Small intestine (tissue), 7 donors: ENCODE measurements around the gene FGF7. TPM values are rescaled to one million over a fixed set of nuclear protein-coding genes. Genes with fewer than 3 reads are reported as not detected.
"Not testable (repeated sequence)": the region's sequence is repeated elsewhere in the genome, so short reads cannot be mapped to it uniquely, and the experiment has no call there.

ENCODE experiments used
- DNase-seq, 2 donors: peaks; one replicate each; pipeline versions ENCODE4 v3.0.0 to v3.0.0-alpha.2; 2013
- FAIRE-seq: peaks from 2 replicates; lab custom pipeline; 2012; peaks lifted over from hg19 to GRCh38; lab: Jason Lieb, UNC
- H3K27ac ChIP-seq, 3 donors: one replicate each; pipeline ENCODE4 v1.5.1; 2013; ENCODE audit warnings: low read length in 2 of 3, mild to moderate bottlenecking in 2 of 3, control low read depth in 1 of 3, inconsistent platforms in 1 of 3, low read depth in 1 of 3, moderate library complexity in 1 of 3
- H3K27me3 ChIP-seq, 3 donors: one replicate each; pipeline ENCODE4 v1.6.1; 2013; ENCODE audit warnings: low read length in 3 of 3, inconsistent platforms in 1 of 3; ENCODE audit not compliant: control insufficient read depth in 3 of 3, insufficient read depth in 3 of 3
- H3K36me3 ChIP-seq, 3 donors: one replicate each; pipeline ENCODE4 v1.6.1; 2013; ENCODE audit warnings: low read length in 3 of 3, inconsistent platforms in 1 of 3, low read depth in 1 of 3, mild to moderate bottlenecking in 1 of 3, moderate library complexity in 1 of 3; ENCODE audit not compliant: control insufficient read depth in 3 of 3, insufficient read depth in 2 of 3
- H3K4me1 ChIP-seq, 3 donors: one replicate each; pipeline ENCODE4 v1.6.1; 2013; ENCODE audit warnings: low read length in 2 of 3, inconsistent platforms in 1 of 3, low read depth in 1 of 3, mild to moderate bottlenecking in 1 of 3, moderate library complexity in 1 of 3; ENCODE audit not compliant: control insufficient read depth in 3 of 3, insufficient read depth in 2 of 3
- H3K4me3 ChIP-seq, 3 donors: one replicate each; pipeline ENCODE4 v1.5.1; 2013; ENCODE audit warnings: low read length in 3 of 3, control low read depth in 1 of 3, inconsistent platforms in 1 of 3, low read depth in 1 of 3, mild to moderate bottlenecking in 1 of 3, moderate library complexity in 1 of 3
- H3K9me3 ChIP-seq, 2 donors: one replicate each; pipeline ENCODE4 v1.6.1; 2013; ENCODE audit warnings: low read depth in 1 of 2, low read length in 1 of 2; ENCODE audit not compliant: control insufficient read depth in 2 of 2, insufficient read depth in 1 of 2
- WGBS, 3 donors: extraction: QIAGEN DNeasy Blood & Tissue Kit; methylation state at CpG; one replicate each; pipeline ENCODE4 v1.1.7; 2013; 5-methylcytosine and 5-hydroxymethylcytosine counted together
- polyA plus RNA-seq, 4 donors: library from polyadenylated mRNA; stranded (reverse) in 3 of 4; unstranded in 1 of 4; fragments of 200-250 nt in 3 of 4; fragments of 120-200 nt in 1 of 4; gene quantifications; one replicate each; pipeline versions ENCODE4 v1.2.1 to v1.2.3, GENCODE V29; 2013
- donor health status: healthy with polysubstance abuse.
- donor health status: control.
- donor health status: control.
- donor health status: Bipolar disorder and iron deficiency.
- donor health status: healthy.

The FGF7 gene
- polyA plus RNA-seq, 4 donors: under 0.01 to 4.9 (median 2.4) TPM

GRCh38 chr15:49490966-49491365 is 67.9 kb downstream of the FGF7 start:
- 98 to 100% (median 100%) methylated on average over 1 of the region's 1 CpG for WGBS, 3 donors
- no peaks in the 10 kb centered on the region for H3K36me3 ChIP-seq
- H3K27ac ChIP-seq: no peak overlapping the region
- H3K27me3 ChIP-seq: no peaks in the 10 kb centered on the region
- FAIRE-seq: no peak
- DNase-seq: no peak
- no peaks in the 10 kb centered on the region for H3K9me3 ChIP-seq
- no peaks in the 10 kb centered on the region for H3K4me1 ChIP-seq
- no peak overlapping the region for H3K4me3 ChIP-seq

- WGBS, 3 donors: 80 to 90% (median 89%) methylated on average over 2 of the region's 2 CpGs
- Histone ChIP-seq H3K27ac (no peak overlapping the region), H3K36me3 (no peaks in the 10 kb centered on the region), H3K4me3 (no peak overlapping the region), H3K27me3 (no peaks in the 10 kb centered on the region), H3K4me1 (no peaks in the 10 kb centered on the region), H3K9me3 (no peaks in the 10 kb centered on the region)
- FAIRE-seq (no peak), DNase-seq (no peak)
These were observed 69.1 kb downstream of the FGF7 start for GRCh38 chr15:49492151-49492550.

GRCh38 chr15:49492830-49493229 is 69.8 kb downstream of the FGF7 start:
- DNase-seq (no peak), FAIRE-seq (no peak)
- WGBS, 3 donors: 59 to 70% (median 64%) methylated on average over 1 of the region's 1 CpG
- H3K27ac ChIP-seq: no peak overlapping the region
- no peaks in the 10 kb centered on the region for H3K9me3 ChIP-seq
- no peaks in the 10 kb centered on the region for H3K27me3 ChIP-seq
- no peaks in the 10 kb centered on the region for H3K4me1 ChIP-seq
- no peaks in the 10 kb centered on the region for H3K36me3 ChIP-seq
- H3K4me3 ChIP-seq: no peak overlapping the region

GRCh38 chr15:49494842-49495241 is 71.8 kb downstream of the FGF7 start:
- Histone ChIP-seq H3K9me3 (no peaks in the 10 kb centered on the region), H3K4me1 (no peaks in the 10 kb centered on the region), H3K4me3 (no peak overlapping the region), H3K27me3 (no peaks in the 10 kb centered on the region), H3K36me3 (no peaks in the 10 kb centered on the region), H3K27ac (no peak overlapping the region)
- WGBS, 3 donors: 85 to 94% (median 87%) methylated on average over 1 of the region's 1 CpG
- no peak for FAIRE-seq
- DNase-seq: no peak

DNA sequence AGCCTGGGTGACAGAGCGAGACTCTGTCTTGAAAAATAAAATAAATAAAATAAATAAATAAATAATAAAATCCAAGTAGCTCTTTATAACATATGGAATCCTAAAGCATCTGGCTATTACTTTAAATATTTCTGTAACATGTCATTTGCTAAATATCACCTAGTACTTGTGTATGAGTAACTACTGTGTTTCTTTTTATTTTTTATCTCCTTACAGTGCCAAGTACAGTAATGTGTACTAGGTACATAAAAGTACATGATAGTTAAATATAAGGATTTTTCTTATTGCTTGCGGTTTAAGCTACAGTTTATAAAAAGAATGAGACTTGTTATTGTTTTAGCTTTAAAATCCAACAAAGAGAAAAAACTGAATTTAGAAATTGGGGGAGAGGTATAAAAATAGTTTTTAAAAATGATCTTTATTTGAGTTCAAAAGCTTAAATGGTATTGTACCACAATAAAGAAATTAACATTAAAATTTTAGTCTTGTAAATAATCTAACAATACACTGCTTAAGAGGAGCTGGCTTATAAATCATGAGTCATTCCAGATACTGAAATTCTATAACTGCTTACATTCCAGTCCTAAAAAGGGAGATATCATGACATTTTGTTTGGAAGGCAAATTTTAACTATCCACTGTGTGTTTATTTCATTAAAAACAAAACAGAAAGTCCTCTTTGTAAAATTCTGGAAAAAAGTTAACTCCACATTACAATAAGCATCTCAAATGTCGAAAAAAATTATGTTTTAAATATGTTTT is 73.1 kb downstream of the FGF7 start:
- no peaks in the 10 kb centered on the region for H3K36me3 ChIP-seq
- WGBS, 3 donors: 69 to 78% (median 74%) methylated on average over 3 of the region's 3 CpGs
- no peaks in the 10 kb centered on the region for H3K4me1 ChIP-seq
- H3K27ac ChIP-seq: no peak overlapping the region
- no peak for DNase-seq
- H3K4me3 ChIP-seq: no peak overlapping the region
- no peaks in the 10 kb centered on the region for H3K27me3 ChIP-seq
- H3K9me3 ChIP-seq: no peaks in the 10 kb centered on the region
- FAIRE-seq: no peak

GRCh38 chr15:49501586-49501985 is 78.5 kb downstream of the FGF7 start:
- peaks cover 0 to 9% of the 10 kb centered on the region in 2 donors for H3K9me3 ChIP-seq
- no peak for DNase-seq
- no peak overlapping the region for H3K27ac ChIP-seq
- H3K4me3 ChIP-seq: no peak overlapping the region
- H3K36me3 ChIP-seq: no peaks in the 10 kb centered on the region
- FAIRE-seq: no peak
- H3K4me1 ChIP-seq: no peaks in the 10 kb centered on the region
- H3K27me3 ChIP-seq: no peaks in the 10 kb centered on the region
- WGBS, 3 donors: 65 to 84% (median 75%) methylated on average over 1 of the region's 1 CpG

DNA sequence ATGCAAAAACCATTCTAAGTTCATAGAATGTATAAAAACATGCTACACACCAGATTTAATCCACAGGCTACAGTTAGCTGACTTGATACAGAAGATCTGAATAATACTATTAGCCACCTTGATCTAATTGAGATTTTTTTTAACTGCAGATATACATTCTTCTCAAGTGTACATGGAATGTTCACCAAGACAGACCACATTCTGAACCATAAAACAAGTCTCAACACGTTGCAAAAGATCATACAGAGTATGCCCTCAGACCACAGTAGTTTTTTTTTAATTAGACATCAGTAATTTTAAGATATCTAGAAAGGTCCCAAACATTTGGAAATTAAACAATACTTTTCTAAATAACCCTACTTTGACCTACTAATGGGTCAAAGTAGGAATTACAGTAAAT is 83.3 kb downstream of the FGF7 start:
- FAIRE-seq: no peak
- Histone ChIP-seq H3K36me3 (no peaks in the 10 kb centered on the region), H3K27me3 (no peaks in the 10 kb centered on the region), H3K27ac (no peak overlapping the region), H3K9me3 (peaks cover 0 to 9% of the 10 kb centered on the region in 2 donors), H3K4me3 (no peak overlapping the region), H3K4me1 (no peaks in the 10 kb centered on the region)
- WGBS, 3 donors: 13 to 47% (median 18%) methylated on average over 1 of the region's 1 CpG
- DNase-seq: no peak

GRCh38 chr15:49507261-49507660 is 84.2 kb downstream of the FGF7 start:
- no peaks in the 10 kb centered on the region for H3K4me1 ChIP-seq
- H3K9me3 ChIP-seq: peaks cover 0 to 3% of the 10 kb centered on the region in 2 donors
- no peak overlapping the region for H3K4me3 ChIP-seq
- no peak overlapping the region for H3K27ac ChIP-seq
- FAIRE-seq (no peak), DNase-seq (no peak)
- 27 to 63% (median 32%) methylated on average over 3 of the region's 3 CpGs for WGBS, 3 donors
- no peaks in the 10 kb centered on the region for H3K36me3 ChIP-seq
- no peaks in the 10 kb centered on the region for H3K27me3 ChIP-seq

DNA sequence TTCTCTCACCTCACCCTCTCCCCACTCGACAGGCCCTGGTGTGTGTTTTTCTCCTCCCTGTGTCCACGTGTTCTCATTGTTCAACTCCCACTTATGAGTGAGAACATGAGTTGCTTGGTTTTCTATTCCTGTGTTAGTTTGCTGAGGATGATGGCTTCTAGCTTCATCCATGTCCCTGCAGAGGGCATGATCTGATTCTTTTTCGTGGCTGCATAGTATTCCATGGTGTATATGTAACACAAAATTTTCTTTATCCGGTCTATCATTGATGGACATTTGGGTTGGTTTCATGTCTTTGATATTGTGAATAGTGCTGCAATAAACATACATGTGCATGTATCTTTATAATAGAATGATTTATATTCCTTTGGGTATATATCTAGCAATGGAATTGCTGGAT is 89.7 kb downstream of the FGF7 start:
- H3K4me1 ChIP-seq, FAIRE-seq: not testable (repeated sequence)

More for the DNA sequence above, 89.7 kb downstream of the FGF7 start:
- H3K27me3 ChIP-seq, DNase-seq, H3K9me3 ChIP-seq, H3K36me3 ChIP-seq, H3K4me3 ChIP-seq, H3K27ac ChIP-seq: not testable (repeated sequence)
- WGBS, 3 donors: 74 to 88% (median 80%) methylated on average over 4 of the region's 4 CpGs
